IMR-90 (cell line): ENCODE data around the gene NEUROD2. TPM values are rescaled to one million over a fixed set of nuclear protein-coding genes. Genes with fewer than 3 reads are reported as not detected.

Experiments
- ATAC-seq: fragments of 200-7000 bp; cut with Tn5 transposase; 2 replicates; pipeline ENCODE4 v1.9.1; 2020; ENCODE audit warnings: low read depth, mild to moderate bottlenecking, moderate library complexity
- BruUV-seq: library from RNA; stranded (reverse); fragments of 400-500 nt; replicated peaks from 2 replicates; lab custom pipeline; 2021; lab: Mats Ljungman, UMichigan
- CTCF ChIA-PET: fragments of 300-600 bp; formaldehyde crosslinking; extraction: SDS; loops from one replicate; lab custom pipeline; 2021; ENCODE audit warnings: antibody characterized with exemption; lab: Yijun Ruan, JAX
- POLR2A ChIA-PET: fragments of 300-600 bp; sonication (Branson Sonifier 250); formaldehyde crosslinking; loops from one replicate; lab custom pipeline; 2022; ENCODE audit warnings: antibody characterized with exemption; ENCODE audit not compliant: unreplicated experiment; lab: Charles Lee
- DNase-seq: peaks from one replicate; pipeline ENCODE4 v3.0.0; 2013
- H2AFZ ChIP-seq: replicated peaks from 2 replicates; pipeline ENCODE3; 2013; ENCODE audit warnings: low read length, mild to moderate bottlenecking; ENCODE audit not compliant: poor library complexity
- H2AK5ac ChIP-seq: 2 replicates; pipeline ENCODE4 v1.6.1; 2013; ENCODE audit warnings: low read depth, low read length, inconsistent platforms
- H2AK9ac ChIP-seq: replicated peaks from 2 replicates; pipeline ENCODE3; 2013; ENCODE audit warnings: mild to moderate bottlenecking, low read depth, low read length, moderate library complexity; ENCODE audit not compliant: poor library complexity
- H2BK120ac ChIP-seq: 2 replicates; pipeline ENCODE4 v1.6.1; 2013; ENCODE audit warnings: low read depth, low read length, inconsistent platforms
- H2BK15ac ChIP-seq: 3 replicates; pipeline ENCODE4 v1.6.1; 2013; ENCODE audit warnings: low read depth, low read length, inconsistent platforms
- H2BK20ac ChIP-seq: 2 replicates; pipeline ENCODE4 v1.6.1; 2013; ENCODE audit warnings: low read depth, mild to moderate bottlenecking, inconsistent platforms, low read length, moderate library complexity
- H2BK5ac ChIP-seq: 2 replicates; pipeline ENCODE4 v1.6.1; 2013; ENCODE audit warnings: mild to moderate bottlenecking, low read depth, low read length, inconsistent platforms; ENCODE audit not compliant: poor library complexity, severe bottlenecking
- H3K14ac ChIP-seq: replicated peaks from 2 replicates; pipeline ENCODE4 v1.6.1; 2013; ENCODE audit warnings: low read depth, low read length, inconsistent platforms
- H3K18ac ChIP-seq: 2 replicates; pipeline ENCODE4 v1.6.1; 2013; ENCODE audit warnings: low read depth, low read length, control low read depth
- H3K23ac ChIP-seq: 2 replicates; pipeline ENCODE4 v1.6.1; 2013; ENCODE audit warnings: low read depth, low read length, inconsistent platforms
- H3K27ac ChIP-seq: 2 replicates; pipeline ENCODE4 v1.5.1; 2013; ENCODE audit warnings: mild to moderate bottlenecking, control low read depth, low read length; ENCODE audit not compliant: insufficient read depth
- H3K27me3 ChIP-seq: 2 replicates; pipeline ENCODE4 v1.6.1; 2013; ENCODE audit warnings: low read length; ENCODE audit not compliant: control insufficient read depth, insufficient read depth
- H3K36me3 ChIP-seq: 2 replicates; pipeline ENCODE4 v1.6.1; 2013; ENCODE audit warnings: low read length, mixed read lengths; ENCODE audit not compliant: control insufficient read depth, insufficient read depth
- H3K4ac ChIP-seq: 2 replicates; pipeline ENCODE4 v1.6.1; 2013; ENCODE audit warnings: low read depth, low read length, inconsistent platforms
- H3K4me1 ChIP-seq: 2 replicates; pipeline ENCODE4 v1.6.1; 2013; ENCODE audit warnings: low read length, mixed read lengths; ENCODE audit not compliant: control insufficient read depth, insufficient read depth
- H3K4me2 ChIP-seq: 2 replicates; pipeline ENCODE4 v1.6.1; 2013; ENCODE audit warnings: low read depth, mild to moderate bottlenecking, control low read depth, low read length, moderate library complexity
- H3K4me3 ChIP-seq: 2 replicates; pipeline ENCODE4 v1.5.1; 2013; ENCODE audit warnings: low read depth, mild to moderate bottlenecking, control low read depth, low read length, moderate library complexity; ENCODE audit not compliant: insufficient read depth
- H3K56ac ChIP-seq: 2 replicates; pipeline ENCODE4 v1.6.1; 2013; ENCODE audit warnings: low read length, inconsistent platforms; ENCODE audit not compliant: insufficient read depth; ENCODE audit errors: extremely low read depth
- H3K79me1 ChIP-seq, 2 experiments: 2 replicates each; pipeline ENCODE4 v1.6.1; 2013; ENCODE audit warnings: low read length in 2 of 2, inconsistent platforms in 1 of 2, low read depth in 1 of 2
- H3K9ac ChIP-seq: 2 replicates; pipeline ENCODE4 v1.6.1; 2013; ENCODE audit warnings: low read depth, low read length, control low read depth
- H3K9me1 ChIP-seq: 2 replicates; pipeline ENCODE4 v1.6.1; 2013; ENCODE audit warnings: low read length, inconsistent platforms; ENCODE audit not compliant: insufficient read depth
- H3K9me3 ChIP-seq: 2 replicates; pipeline ENCODE4 v1.6.1; 2013; ENCODE audit warnings: low read length; ENCODE audit not compliant: control insufficient read depth, insufficient read depth
- H4K20me1 ChIP-seq: 2 replicates; pipeline ENCODE4 v1.6.1; 2013; ENCODE audit warnings: low read length, inconsistent platforms; ENCODE audit not compliant: insufficient read depth
- H4K5ac ChIP-seq: 2 replicates; pipeline ENCODE4 v1.6.1; 2013; ENCODE audit warnings: mild to moderate bottlenecking, low read depth, low read length, control low read depth
- H4K8ac ChIP-seq, 2 experiments: 2 replicates each; pipeline ENCODE4 v1.6.1; 2013; ENCODE audit warnings: low read depth in 2 of 2, low read length in 2 of 2, control low read depth in 1 of 2, inconsistent platforms in 1 of 2
- H4K91ac ChIP-seq: 2 replicates; pipeline ENCODE4 v1.6.1; 2013; ENCODE audit warnings: low read depth, low read length, inconsistent platforms; ENCODE audit not compliant: insufficient read depth
- CEBPB ChIP-seq: IDR thresholded peaks from 2 replicates; pipeline ENCODE4 v1.6.1; 2012; ENCODE audit warnings: low read depth, low read length, improper control_type of control experiment
- MAZ ChIP-seq: IDR thresholded peaks from 2 replicates; pipeline ENCODE4 v1.6.1; 2012; ENCODE audit warnings: low read depth, mild to moderate bottlenecking, low read length, improper control_type of control experiment, moderate library complexity, borderline replicate concordance
- POLR2A ChIP-seq: IDR thresholded peaks from 2 replicates; pipeline ENCODE4 v1.6.1; 2012; ENCODE audit warnings: mild to moderate bottlenecking, low read depth, low read length
- RAD21 ChIP-seq: IDR thresholded peaks from 2 replicates; pipeline ENCODE4 v1.6.1; 2012; ENCODE audit warnings: low read length, improper control_type of control experiment
- RCOR1 ChIP-seq: IDR thresholded peaks from 2 replicates; pipeline ENCODE4 v1.6.1; 2012; ENCODE audit warnings: mild to moderate bottlenecking, low read length, improper control_type of control experiment; ENCODE audit not compliant: insufficient replicate concordance
- RFX5 ChIP-seq: IDR thresholded peaks from 2 replicates; pipeline ENCODE4 v1.8.0; 2012; ENCODE audit warnings: low read depth, mild to moderate bottlenecking, low read length, moderate library complexity
- SMC3 ChIP-seq: fragments of 150-350 bp; IDR thresholded peaks from 2 replicates; pipeline ENCODE4 v1.6.1; 2016; ENCODE audit warnings: low read depth, mild to moderate bottlenecking, antibody characterized with exemption, low read length, moderate library complexity
- WGBS, 2 experiments: methylation state at CpG; one replicate each; pipeline versions ENCODE4 v1.1.5 to v1.1.7; 2013; ENCODE audit warnings: missing lambda C conversion rate in 2 of 2; ENCODE audit not compliant: insufficient read length in 1 of 2; ENCODE audit errors: extremely low coverage in 2 of 2; 5-methylcytosine and 5-hydroxymethylcytosine counted together
- dilution Hi-C: fragments of 300-500 bp; cut with HindIII; formaldehyde crosslinking; loops from one replicate; pipeline ENCODE4 v1.14.3; 2018; ENCODE audit warnings: low sequenced_read_pairs; ENCODE audit not compliant: unreplicated experiment
- in situ Hi-C: fragments of 300-500 bp; cut with MboI; formaldehyde crosslinking; loops from 3 replicates; pipeline ENCODE4 v1.14.3; 2019; ENCODE audit warnings: low sequenced_read_pairs, inconsistent platforms, mixed read lengths
- intact Hi-C: fragments of 100-400 bp; cut with micrococcal nuclease; formaldehyde crosslinking; loops from 2 replicates; pipeline ENCODE4 v1.10.0; 2022
- polyA plus RNA-seq, 3 experiments: library from polyadenylated mRNA; depleted of rRNA; stranded (reverse); fragments of >200 nt; gene quantifications; 2 replicates each; pipeline ENCODE4 v1.2.3, GENCODE V29; 2012; ENCODE audit warnings: low replicate concordance in 1 of 3
- total RNA-seq: library from RNA; depleted of rRNA; stranded (reverse); fragments of >200 nt; gene quantifications from 2 replicates; pipeline ENCODE4 v1.2.3, GENCODE V29; 2012
- TF ChIP-seq, protein P1 (sequence below): fragments of 150-350 bp; IDR thresholded peaks from 2 replicates; pipeline ENCODE4 v1.6.1; 2017; ENCODE audit warnings: mild to moderate bottlenecking, antibody characterized with exemption, low read length, low read depth
- TF ChIP-seq, protein P2 (sequence below): conservative IDR thresholded peaks from 2 replicates; pipeline ENCODE4 v1.5.1; 2012; ENCODE audit warnings: mild to moderate bottlenecking, low read depth, low read length, improper control_type of control experiment

NEUROD2 gene
- total and polyA plus RNA-seq, 2 of the 4 experiments (the other 2 are of a cell fraction): not detected

DNA sequence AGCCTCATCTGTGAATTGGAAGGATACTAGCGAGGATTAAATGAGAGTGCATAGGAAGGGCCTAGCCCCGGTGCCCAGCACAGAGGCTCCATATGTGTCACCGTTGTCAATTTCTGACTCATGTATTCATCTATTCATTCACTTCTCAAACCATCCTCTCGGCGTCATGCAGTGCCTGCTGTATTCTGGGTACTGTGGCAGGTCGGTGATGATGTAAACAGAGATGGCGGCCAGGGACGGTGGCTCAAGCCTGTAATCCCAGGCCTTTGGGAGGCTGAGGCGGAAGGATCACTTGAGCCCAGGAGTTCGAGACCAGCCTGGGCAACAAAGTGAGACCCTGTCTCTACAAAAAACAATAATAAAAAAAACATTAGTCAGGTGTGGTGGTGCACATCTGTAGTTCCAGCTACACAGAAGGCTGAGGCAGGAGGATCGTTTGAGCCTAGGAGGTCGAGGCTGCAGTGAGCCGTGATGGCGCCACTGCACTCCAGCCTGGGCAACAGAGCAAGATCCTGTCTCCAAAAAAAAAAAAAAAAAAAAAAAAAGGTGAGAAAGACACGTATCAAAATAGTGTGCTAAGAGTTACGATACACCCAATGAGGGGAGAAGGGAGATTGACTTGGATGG is 14.8 kb upstream of the NEUROD2 start (continued):
- TF ChIP-seq RCOR1: no peak
- TF ChIP-seq MAZ: no peak
- TF ChIP-seq POLR2A: no peak
- TF ChIP-seq RFX5: no peak

DNA sequence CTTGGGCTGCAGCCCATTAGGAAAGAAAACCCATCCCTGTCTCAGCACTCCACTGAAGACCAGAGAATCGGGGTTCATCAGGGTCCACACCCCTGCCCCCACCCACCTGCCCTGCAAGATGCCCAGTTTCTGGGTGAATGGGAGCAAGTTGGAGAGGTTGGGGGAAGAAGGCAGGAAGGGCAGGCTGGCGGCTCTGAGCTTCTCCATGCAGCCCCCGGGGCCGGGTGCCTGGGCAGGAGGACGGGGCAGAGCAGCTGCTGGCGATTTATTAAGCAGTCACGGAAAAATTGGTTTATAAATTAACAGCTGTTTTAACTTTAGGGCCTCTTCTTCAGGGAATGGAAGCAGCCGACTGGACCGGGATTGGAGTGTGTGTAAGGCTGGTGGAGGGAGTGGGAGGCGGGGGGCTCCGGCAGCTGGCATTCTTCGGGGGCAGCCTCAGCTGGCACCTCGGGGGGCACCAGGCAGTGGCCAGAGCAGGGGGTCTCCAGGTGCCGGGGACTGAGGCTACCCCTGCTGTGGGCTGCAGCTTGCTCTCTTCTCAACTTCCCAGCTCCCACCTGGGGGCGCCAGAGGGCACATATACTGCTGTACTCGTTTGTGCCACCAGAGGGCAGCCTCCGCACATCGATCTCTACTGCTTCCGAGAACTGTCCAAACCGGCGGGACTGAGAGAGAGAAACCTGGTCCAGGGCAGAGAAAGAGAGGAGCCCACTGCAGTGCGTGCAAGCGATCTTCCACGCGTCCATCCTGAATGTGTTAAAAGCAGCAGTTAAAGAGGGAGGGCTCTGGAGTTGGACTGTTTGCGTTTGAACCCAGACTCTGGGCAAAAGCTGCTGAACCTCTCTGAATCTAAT is 14.0 kb upstream of the NEUROD2 start:
- Histone ChIP-seq H2BK20ac (no peak overlapping the region), H3K4me3 (no peak overlapping the region), H3K9me3 (no peaks in the 10 kb centered on the region), H3K9ac (0 out of 2 replicates have a peak overlapping the region, but pooled peaks have one; percentile 3), H4K20me1 (no peaks in the 10 kb centered on the region), H3K79me1 (no peaks in the 10 kb centered on the region), H3K9me1 (no peaks in the 10 kb centered on the region), H2AK5ac (no peak overlapping the region), H2BK120ac (no peak overlapping the region), H3K23ac (no peak overlapping the region; the same call in 1 of the 2 replicates), H3K18ac (no peak overlapping the region), H2BK5ac (no peak overlapping the region), H3K4me1 (peaks cover 1% of the 10 kb centered on the region; the same call in 1 of the 2 replicates), H3K27ac (no peak overlapping the region), H2BK15ac (no peak overlapping the region), H4K8ac (no peak overlapping the region), H4K91ac (no peak overlapping the region), H3K36me3 (no peaks in the 10 kb centered on the region), H3K4me2 (peak overlapping the region; percentile 74), H3K56ac (no peak overlapping the region), H3K4ac (no peak overlapping the region), H2AFZ (peak overlapping the region; percentile 85), H2AK9ac (peak overlapping the region; percentile 77), H3K27me3 (peaks cover 51% of the 10 kb centered on the region), H3K14ac (no peak overlapping the region), H4K5ac (no peak overlapping the region)
- ATAC-seq (peak; percentile 79), DNase-seq (peak; percentile 69)
- no TSS peak for BruUV-seq
- intact Hi-C loops: loop anchor here (1.0 to 10.0 kb wide), 3 partner anchors 51 to 363 kb away; partner anchors contain the start of gene PSMD3
- ChIA-PET POLR2A (no interaction called here), CTCF (interaction anchor here (0.6 to 1.3 kb wide), 20 partner anchors 9 to 493 kb away, joined by 3 to 11 read pairs (median 4); partner anchors contain the start of genes MIEN1, PGAP3 and TCAP)
- dilution Hi-C loops: no loop called here
- in situ Hi-C loops: loop anchor here (5.0 kb wide), 1 partner anchor 79 kb away; no protein-coding TSS in a partner anchor
- TF ChIP-seq RAD21: peak; percentile 93
- TF ChIP-seq, protein P1, sequence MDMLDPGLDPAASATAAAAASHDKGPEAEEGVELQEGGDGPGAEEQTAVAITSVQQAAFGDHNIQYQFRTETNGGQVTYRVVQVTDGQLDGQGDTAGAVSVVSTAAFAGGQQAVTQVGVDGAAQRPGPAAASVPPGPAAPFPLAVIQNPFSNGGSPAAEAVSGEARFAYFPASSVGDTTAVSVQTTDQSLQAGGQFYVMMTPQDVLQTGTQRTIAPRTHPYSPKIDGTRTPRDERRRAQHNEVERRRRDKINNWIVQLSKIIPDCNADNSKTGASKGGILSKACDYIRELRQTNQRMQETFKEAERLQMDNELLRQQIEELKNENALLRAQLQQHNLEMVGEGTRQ: no peak
- peak; percentile 35; the same call in 1 of the 2 replicates for TF ChIP-seq MAZ
- TF ChIP-seq POLR2A: no peak
- TF ChIP-seq SMC3: peak; percentile 97
- TF ChIP-seq, protein P2, sequence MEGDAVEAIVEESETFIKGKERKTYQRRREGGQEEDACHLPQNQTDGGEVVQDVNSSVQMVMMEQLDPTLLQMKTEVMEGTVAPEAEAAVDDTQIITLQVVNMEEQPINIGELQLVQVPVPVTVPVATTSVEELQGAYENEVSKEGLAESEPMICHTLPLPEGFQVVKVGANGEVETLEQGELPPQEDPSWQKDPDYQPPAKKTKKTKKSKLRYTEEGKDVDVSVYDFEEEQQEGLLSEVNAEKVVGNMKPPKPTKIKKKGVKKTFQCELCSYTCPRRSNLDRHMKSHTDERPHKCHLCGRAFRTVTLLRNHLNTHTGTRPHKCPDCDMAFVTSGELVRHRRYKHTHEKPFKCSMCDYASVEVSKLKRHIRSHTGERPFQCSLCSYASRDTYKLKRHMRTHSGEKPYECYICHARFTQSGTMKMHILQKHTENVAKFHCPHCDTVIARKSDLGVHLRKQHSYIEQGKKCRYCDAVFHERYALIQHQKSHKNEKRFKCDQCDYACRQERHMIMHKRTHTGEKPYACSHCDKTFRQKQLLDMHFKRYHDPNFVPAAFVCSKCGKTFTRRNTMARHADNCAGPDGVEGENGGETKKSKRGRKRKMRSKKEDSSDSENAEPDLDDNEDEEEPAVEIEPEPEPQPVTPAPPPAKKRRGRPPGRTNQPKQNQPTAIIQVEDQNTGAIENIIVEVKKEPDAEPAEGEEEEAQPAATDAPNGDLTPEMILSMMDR: peak; percentile 100; the same call in 1 of the 2 replicates
- TF ChIP-seq CEBPB: no peak
- WGBS, 2 experiments: 8% methylated on average over 11 of the region's 26 CpGs; no CpG with 5 or more reads in 1 of the 2 experiments
